ENCODE measurements around the gene LYST. TPM values are rescaled to one million over a fixed set of nuclear protein-coding genes. Genes with fewer than 3 reads are reported as not detected.

Gene LYST
- total and polyA plus RNA-seq, 2 donors (not counting 3 experiments of a cell fraction or from before 2014, with no cell fraction given), result 3.1 to 9.6 TPM

DNA sequence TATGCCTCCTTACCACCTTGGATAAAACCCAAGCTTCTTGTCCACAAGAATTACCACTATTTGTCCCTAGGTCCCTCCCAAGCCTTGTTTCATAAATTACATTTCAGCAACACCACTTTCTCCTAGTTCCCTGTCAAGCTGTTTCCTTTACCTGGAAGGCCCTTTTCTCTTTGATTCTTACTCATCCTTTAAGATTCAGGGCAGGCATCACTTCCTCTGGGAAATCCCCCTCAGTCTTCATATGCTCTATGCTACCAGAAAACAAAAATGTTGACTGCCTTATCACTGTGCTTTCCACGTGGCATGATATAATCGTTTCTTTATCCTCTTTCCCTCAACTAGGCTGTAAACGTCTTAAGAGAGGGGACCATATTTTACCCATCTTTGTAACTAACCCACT is 102.7 kb downstream of the LYST start:
- CTCF ChIA-PET, result interaction anchor here (0.9 to 2.4 kb wide), 2 partner anchors 9 to 19 kb away, joined by 3 to 6 read pairs; no protein-coding TSS in a partner anchor
- Histone ChIP-seq H3K36me3 (ENCODE audit: control insufficient read depth in 2 of 2, extremely low read depth in 1 of 2, insufficient read depth in 2 of 2, low read length in 2 of 2) (peaks cover 0 to 2% of the 10 kb centered on the region in 2 experiments), H3K27ac (ENCODE audit: insufficient read depth, low read depth, low read length) (no peak overlapping the region), H3K4me2 (ENCODE audit: insufficient read depth, low read length) (no peak overlapping the region), H3K9ac (replicated peaks; ENCODE audit: extremely low read depth, insufficient read depth, low read length) (no peak overlapping the region), H3K9me3 (replicated peaks; ENCODE audit: control insufficient read depth, insufficient read depth, low read length) (no peaks in the 10 kb centered on the region), H3K4me1 (ENCODE audit: control insufficient read depth, extremely low read depth, insufficient read depth, low read length) (no peaks in the 10 kb centered on the region), H3K4me3 (replicated peaks in 1 of 3; ENCODE audit: insufficient read depth in 1 of 3, low read depth in 1 of 3, low read length in 3 of 3) (no peak overlapping the region), H3K9me1 (replicated peaks; ENCODE audit: control insufficient read depth, extremely low read depth, insufficient read depth, low read length) (no peaks in the 10 kb centered on the region), H3K27me3 (ENCODE audit: control insufficient read depth in 2 of 2, insufficient read depth in 2 of 2, low read length in 2 of 2) (no peaks in the 10 kb centered on the region), H3K79me2 (ENCODE audit: control insufficient read depth, insufficient read depth, low read length) (no peaks in the 10 kb centered on the region), H4K20me1 (replicated peaks; ENCODE audit: control insufficient read depth, extremely low read depth, insufficient read depth, low read length) (no peaks in the 10 kb centered on the region), H2AFZ (ENCODE audit: low read depth, low read length) (no peak overlapping the region)
- intact Hi-C loops (cut with micrococcal nuclease), result no loop called here
- POLR2A ChIA-PET, result no interaction called here
- DNase-seq (ENCODE audit: low read depth, low spot score), result no peak
- dilution Hi-C loops (cut with MboI; ENCODE audit: extremely low pct_ligation_motif_present, low sequenced_read_pairs), result no loop called here
- TF ChIP-seq EZH2 (IDR thresholded peaks at IDR 0.05; ENCODE audit: borderline replicate concordance, low read depth, low read length, severe bottlenecking), result no peak
- TF ChIP-seq GATA2 (IDR thresholded peaks at IDR 0.05; ENCODE audit: insufficient read depth, insufficient read length, low read depth, low read length), result no peak
- no peak for TF ChIP-seq POLR2A (IDR thresholded peaks at IDR 0.05; ENCODE audit: low read depth, low read length)
- no peak for TF ChIP-seq FOS (IDR thresholded peaks at IDR 0.05; ENCODE audit: borderline replicate concordance, insufficient read depth, low read length)
- TF ChIP-seq MYC (IDR thresholded peaks at IDR 0.05; ENCODE audit: low read depth, low read length), result no peak
- TF ChIP-seq JUN (IDR thresholded peaks at IDR 0.05; ENCODE audit: borderline replicate concordance, insufficient read depth, insufficient read length, low read depth), result no peak
- TF ChIP-seq, protein P1, sequence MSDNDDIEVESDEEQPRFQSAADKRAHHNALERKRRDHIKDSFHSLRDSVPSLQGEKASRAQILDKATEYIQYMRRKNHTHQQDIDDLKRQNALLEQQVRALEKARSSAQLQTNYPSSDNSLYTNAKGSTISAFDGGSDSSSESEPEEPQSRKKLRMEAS (IDR thresholded peaks at IDR 0.05; ENCODE audit: insufficient read depth, insufficient read length), result no peak
- TF ChIP-seq POLR2AphosphoS5 (IDR thresholded peaks at IDR 0.05; ENCODE audit: insufficient read depth, low read depth, low read length), result no peak
- TF ChIP-seq, protein P2, sequence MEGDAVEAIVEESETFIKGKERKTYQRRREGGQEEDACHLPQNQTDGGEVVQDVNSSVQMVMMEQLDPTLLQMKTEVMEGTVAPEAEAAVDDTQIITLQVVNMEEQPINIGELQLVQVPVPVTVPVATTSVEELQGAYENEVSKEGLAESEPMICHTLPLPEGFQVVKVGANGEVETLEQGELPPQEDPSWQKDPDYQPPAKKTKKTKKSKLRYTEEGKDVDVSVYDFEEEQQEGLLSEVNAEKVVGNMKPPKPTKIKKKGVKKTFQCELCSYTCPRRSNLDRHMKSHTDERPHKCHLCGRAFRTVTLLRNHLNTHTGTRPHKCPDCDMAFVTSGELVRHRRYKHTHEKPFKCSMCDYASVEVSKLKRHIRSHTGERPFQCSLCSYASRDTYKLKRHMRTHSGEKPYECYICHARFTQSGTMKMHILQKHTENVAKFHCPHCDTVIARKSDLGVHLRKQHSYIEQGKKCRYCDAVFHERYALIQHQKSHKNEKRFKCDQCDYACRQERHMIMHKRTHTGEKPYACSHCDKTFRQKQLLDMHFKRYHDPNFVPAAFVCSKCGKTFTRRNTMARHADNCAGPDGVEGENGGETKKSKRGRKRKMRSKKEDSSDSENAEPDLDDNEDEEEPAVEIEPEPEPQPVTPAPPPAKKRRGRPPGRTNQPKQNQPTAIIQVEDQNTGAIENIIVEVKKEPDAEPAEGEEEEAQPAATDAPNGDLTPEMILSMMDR (IDR thresholded peaks at IDR 0.05; ENCODE audit: extremely low read depth in 1 of 2, insufficient read depth in 1 of 2, low read depth in 1 of 2, low read length in 2 of 2), result no peak
- BruUV-seq (replicated peaks), result no TSS peak
- FAIRE-seq, result no peak
